Right lobe of liver (tissue), 4 donors: ENCODE data around the gene CBX1.
"Not testable (repeated sequence)": the region's sequence is repeated elsewhere in the genome, so short reads cannot be mapped to it uniquely, and the experiment has no call there.

Source experiments
- CTCF ChIP-seq, 4 donors: fragments of 200-600 bp in 3 of 4; fragments of 450-650 bp in 1 of 4; IDR thresholded peaks; one replicate each; pipeline versions ENCODE4 v1.5.1 to v1.8.0; 2016 to 2022; ENCODE audit warnings: antibody characterized with exemption in 4 of 4, mild to moderate bottlenecking in 2 of 4
- POLR2A ChIP-seq: fragments of 450-650 bp; IDR thresholded peaks from one replicate; pipeline ENCODE4 v1.6.1; 2017; ENCODE audit warnings: antibody characterized with exemption, mild to moderate bottlenecking
- donor health status: DM: no; HTN: no; CAD: no.
- donor health status: DM: no; HTN: no; CAD: no.
- donor health status: DM: no; HTN: yes; CAD: no.

- not testable (repeated sequence) for TF ChIP-seq CTCF (IDR thresholded peaks at IDR 0.05); POLR2A
Measured at GRCh38 chr17:48073566-48074094, 27.6 kb downstream of the CBX1 start.
